Panc1 (cell line): ENCODE measurements around the gene HEMGN. TPM values are rescaled to one million over a fixed set of nuclear protein-coding genes. Genes with fewer than 3 reads are reported as not detected.

ENCODE experiments used
- ATAC-seq: fragments of 200-7000 bp; cut with Tn5 transposase; 2 replicates; pipeline ENCODE4 v1.9.1; 2020; ENCODE audit warnings: mild to moderate bottlenecking, moderate library complexity
- BruUV-seq: library from RNA; stranded (reverse); fragments of 400-500 nt; replicated peaks from 2 replicates; lab custom pipeline; 2021; lab: Mats Ljungman, UMichigan
- CTCF ChIA-PET: fragments of 300-600 bp; sonication (Branson Sonifier 250); formaldehyde crosslinking; loops from one replicate; lab custom pipeline; 2022; ENCODE audit warnings: antibody characterized with exemption; lab: Charles Lee
- POLR2A ChIA-PET: fragments of 300-600 bp; sonication (Branson Sonifier 250); formaldehyde crosslinking; loops from one replicate; lab custom pipeline; 2022; ENCODE audit warnings: antibody characterized with exemption; lab: Charles Lee
- DNase-seq: peaks from one replicate; pipeline ENCODE4 v3.0.0-alpha.2; 2010; ENCODE audit warnings: low read depth, low spot score
- H3K27ac ChIP-seq: 2 replicates; pipeline ENCODE4 v1.5.1; 2011; ENCODE audit warnings: mild to moderate bottlenecking, low read length, inconsistent platforms
- H3K27me3 ChIP-seq: fragments of 200-500 bp; sonication (Bioruptor generic); 2 replicates; pipeline ENCODE4 v1.6.0; 2014; ENCODE audit warnings: low read length, inconsistent platforms; ENCODE audit not compliant: control insufficient read depth, insufficient read depth
- H3K36me3 ChIP-seq: fragments of 200-500 bp; sonication (Bioruptor generic); 2 replicates; pipeline ENCODE4 v1.5.1; 2014; ENCODE audit warnings: inconsistent platforms, mild to moderate bottlenecking, low read length, moderate library complexity; ENCODE audit not compliant: control insufficient read depth, insufficient read depth
- H3K4me1 ChIP-seq: 2 replicates; pipeline ENCODE4 v1.5.1; 2011; ENCODE audit warnings: inconsistent platforms, mild to moderate bottlenecking, low read length, moderate library complexity; ENCODE audit not compliant: control insufficient read depth, insufficient read depth
- H3K4me3 ChIP-seq, 2 experiments: 2 replicates each; pipeline ENCODE4 v1.5.1; 2011 to 2012; ENCODE audit warnings: low read depth in 2 of 2, low read length in 2 of 2, mild to moderate bottlenecking in 2 of 2, inconsistent platforms in 1 of 2, moderate library complexity in 1 of 2
- H3K9me3 ChIP-seq: fragments of 200-500 bp; sonication (Bioruptor generic); 2 replicates; pipeline ENCODE4 v1.5.1; 2014; ENCODE audit warnings: low read depth, mild to moderate bottlenecking, inconsistent platforms, low read length, moderate library complexity; ENCODE audit not compliant: control insufficient read depth, insufficient read depth
- POLR2AphosphoS5 ChIP-seq: IDR thresholded peaks from 2 replicates; pipeline ENCODE4 v1.6.1; 2012; ENCODE audit warnings: mild to moderate bottlenecking, low read depth, low read length, moderate library complexity
- SIN3A ChIP-seq: IDR thresholded peaks from 2 replicates; pipeline ENCODE4 v1.6.1; 2012; ENCODE audit warnings: low read depth, mild to moderate bottlenecking, low read length, moderate library complexity, borderline replicate concordance; ENCODE audit not compliant: insufficient read depth
- TCF7L2 ChIP-seq: IDR thresholded peaks from 2 replicates; pipeline ENCODE4 v1.6.1; 2011; ENCODE audit warnings: mild to moderate bottlenecking, low read depth, low read length, inconsistent platforms
- in situ Hi-C: cut with HindIII; loops from 2 replicates; pipeline ENCODE4 v1.10.0; 2016; ENCODE audit warnings: low sequenced_read_pairs, low pct_unique_long_range_greater_than_20kb
- intact Hi-C: fragments of 100-400 bp; cut with micrococcal nuclease; formaldehyde crosslinking; loops from one replicate; pipeline ENCODE4 v1.10.0; 2022; ENCODE audit not compliant: unreplicated experiment
- total RNA-seq: library from RNA; stranded (reverse); gene quantifications from one replicate; pipeline ENCODE4 v1.2.1, GENCODE V29; 2021; ENCODE audit not compliant: unreplicated experiment
- TF ChIP-seq, protein P1 (sequence below): fragments of 450-650 bp; IDR thresholded peaks from 2 replicates; pipeline ENCODE4 v1.5.1; 2017; ENCODE audit warnings: mild to moderate bottlenecking
- TF ChIP-seq, protein P2 (sequence below), 2 experiments: IDR thresholded peaks; 2 replicates each; pipeline ENCODE4 v1.6.1; 2011 to 2012; ENCODE audit warnings: low read depth in 2 of 2, control low read depth in 1 of 2, low read length in 1 of 2, mild to moderate bottlenecking in 1 of 2, moderate library complexity in 1 of 2; ENCODE audit not compliant: insufficient read depth in 1 of 2

Gene HEMGN
- total RNA-seq, 1 experiment from 2014 or later, result not detected

DNA sequence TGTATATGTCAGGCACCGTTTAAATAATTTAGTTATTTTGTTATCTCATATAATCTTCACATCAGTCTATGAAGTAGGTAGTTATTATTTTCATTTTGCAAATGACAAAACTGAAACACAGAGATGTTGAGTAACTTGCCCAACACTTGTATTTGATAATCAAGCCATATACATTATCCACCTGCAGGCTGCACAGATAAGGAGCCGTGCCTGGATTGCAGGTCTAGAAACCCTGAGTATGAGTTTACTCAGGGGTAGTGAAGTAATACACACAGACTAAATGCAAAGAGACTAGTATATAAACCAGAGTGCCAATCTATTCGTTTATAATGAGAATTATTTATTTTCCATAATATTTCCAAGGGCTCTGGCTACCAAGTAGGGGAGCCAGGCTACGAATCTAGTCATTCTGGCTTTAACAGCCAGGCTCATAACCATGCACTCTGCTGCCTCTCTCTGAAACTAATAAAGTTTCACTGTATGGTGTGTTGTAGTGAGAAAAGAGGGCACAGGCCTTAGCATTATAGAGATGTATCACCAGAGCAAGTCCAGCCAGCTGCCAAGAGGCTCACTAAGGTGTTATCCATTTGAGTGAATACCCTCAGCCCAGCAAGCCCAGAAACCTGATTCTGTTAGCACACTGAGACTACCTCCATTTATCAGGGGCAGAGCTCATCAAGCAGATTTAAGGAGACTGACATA, 4.5 kb downstream of the HEMGN start:
- in situ Hi-C loops, result no loop called here

DNA sequence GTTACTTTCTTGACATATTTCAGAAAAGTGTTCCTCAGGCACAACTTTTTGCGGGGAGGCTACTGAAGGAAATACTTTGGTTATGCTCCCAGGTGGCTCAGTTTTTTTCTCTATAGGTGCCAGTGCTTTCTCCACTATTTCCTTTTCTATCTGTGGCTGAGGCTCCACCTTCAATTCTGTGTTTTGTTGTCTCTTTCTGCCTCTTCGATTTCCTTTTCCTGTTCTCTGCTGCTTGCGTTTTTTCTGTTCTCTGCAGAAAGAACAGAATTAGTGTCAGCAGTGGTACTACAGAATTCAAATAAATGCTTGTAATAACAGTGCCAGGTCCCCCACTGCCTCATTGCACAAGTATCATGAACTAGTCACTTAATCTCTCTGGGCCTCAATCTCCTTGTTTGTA, 7.0 kb downstream of the HEMGN start:
- Histone ChIP-seq H3K27ac (no peak overlapping the region), H3K9me3 (no peaks in the 10 kb centered on the region), H3K27me3 (peaks cover 9% of the 10 kb centered on the region), H3K4me1 (no peaks in the 10 kb centered on the region), H3K4me3 (no peak overlapping the region), H3K36me3 (no peaks in the 10 kb centered on the region)
- CTCF ChIA-PET, result interaction anchor here (0.6 kb wide), 1 partner anchor 22 kb away, joined by 5 read pairs; no protein-coding TSS in a partner anchor
- POLR2A ChIA-PET, result no interaction called here
- no TSS peak for BruUV-seq
- intact Hi-C loops, result no loop called here
- TF ChIP-seq TCF7L2, result no peak
- no peak for TF ChIP-seq POLR2AphosphoS5
- TF ChIP-seq, protein P1, sequence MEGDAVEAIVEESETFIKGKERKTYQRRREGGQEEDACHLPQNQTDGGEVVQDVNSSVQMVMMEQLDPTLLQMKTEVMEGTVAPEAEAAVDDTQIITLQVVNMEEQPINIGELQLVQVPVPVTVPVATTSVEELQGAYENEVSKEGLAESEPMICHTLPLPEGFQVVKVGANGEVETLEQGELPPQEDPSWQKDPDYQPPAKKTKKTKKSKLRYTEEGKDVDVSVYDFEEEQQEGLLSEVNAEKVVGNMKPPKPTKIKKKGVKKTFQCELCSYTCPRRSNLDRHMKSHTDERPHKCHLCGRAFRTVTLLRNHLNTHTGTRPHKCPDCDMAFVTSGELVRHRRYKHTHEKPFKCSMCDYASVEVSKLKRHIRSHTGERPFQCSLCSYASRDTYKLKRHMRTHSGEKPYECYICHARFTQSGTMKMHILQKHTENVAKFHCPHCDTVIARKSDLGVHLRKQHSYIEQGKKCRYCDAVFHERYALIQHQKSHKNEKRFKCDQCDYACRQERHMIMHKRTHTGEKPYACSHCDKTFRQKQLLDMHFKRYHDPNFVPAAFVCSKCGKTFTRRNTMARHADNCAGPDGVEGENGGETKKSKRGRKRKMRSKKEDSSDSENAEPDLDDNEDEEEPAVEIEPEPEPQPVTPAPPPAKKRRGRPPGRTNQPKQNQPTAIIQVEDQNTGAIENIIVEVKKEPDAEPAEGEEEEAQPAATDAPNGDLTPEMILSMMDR, result no peak
- no peak for TF ChIP-seq SIN3A
- TF ChIP-seq, protein P2, sequence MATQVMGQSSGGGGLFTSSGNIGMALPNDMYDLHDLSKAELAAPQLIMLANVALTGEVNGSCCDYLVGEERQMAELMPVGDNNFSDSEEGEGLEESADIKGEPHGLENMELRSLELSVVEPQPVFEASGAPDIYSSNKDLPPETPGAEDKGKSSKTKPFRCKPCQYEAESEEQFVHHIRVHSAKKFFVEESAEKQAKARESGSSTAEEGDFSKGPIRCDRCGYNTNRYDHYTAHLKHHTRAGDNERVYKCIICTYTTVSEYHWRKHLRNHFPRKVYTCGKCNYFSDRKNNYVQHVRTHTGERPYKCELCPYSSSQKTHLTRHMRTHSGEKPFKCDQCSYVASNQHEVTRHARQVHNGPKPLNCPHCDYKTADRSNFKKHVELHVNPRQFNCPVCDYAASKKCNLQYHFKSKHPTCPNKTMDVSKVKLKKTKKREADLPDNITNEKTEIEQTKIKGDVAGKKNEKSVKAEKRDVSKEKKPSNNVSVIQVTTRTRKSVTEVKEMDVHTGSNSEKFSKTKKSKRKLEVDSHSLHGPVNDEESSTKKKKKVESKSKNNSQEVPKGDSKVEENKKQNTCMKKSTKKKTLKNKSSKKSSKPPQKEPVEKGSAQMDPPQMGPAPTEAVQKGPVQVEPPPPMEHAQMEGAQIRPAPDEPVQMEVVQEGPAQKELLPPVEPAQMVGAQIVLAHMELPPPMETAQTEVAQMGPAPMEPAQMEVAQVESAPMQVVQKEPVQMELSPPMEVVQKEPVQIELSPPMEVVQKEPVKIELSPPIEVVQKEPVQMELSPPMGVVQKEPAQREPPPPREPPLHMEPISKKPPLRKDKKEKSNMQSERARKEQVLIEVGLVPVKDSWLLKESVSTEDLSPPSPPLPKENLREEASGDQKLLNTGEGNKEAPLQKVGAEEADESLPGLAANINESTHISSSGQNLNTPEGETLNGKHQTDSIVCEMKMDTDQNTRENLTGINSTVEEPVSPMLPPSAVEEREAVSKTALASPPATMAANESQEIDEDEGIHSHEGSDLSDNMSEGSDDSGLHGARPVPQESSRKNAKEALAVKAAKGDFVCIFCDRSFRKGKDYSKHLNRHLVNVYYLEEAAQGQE (IDR thresholded peaks at IDR 0.05; ENCODE audit: insufficient read depth in 1 of 2, low read depth in 2 of 2, low read length in 1 of 2), result no peak
- no peak for ATAC-seq
- no peak for DNase-seq
- in situ Hi-C loops, result no loop called here

More for the DNA sequence above, 4.5 kb downstream of the HEMGN start:
- peaks cover 10% of the 10 kb centered on the region; the same call in 1 of the 2 replicates for H3K27me3 ChIP-seq
- no peak for DNase-seq
- no peaks in the 10 kb centered on the region for H3K9me3 ChIP-seq
- no TSS peak for BruUV-seq
- ATAC-seq, result no peak
- intact Hi-C loops, result no loop called here
- CTCF ChIA-PET, result no interaction called here
- TF ChIP-seq, protein P1, result no peak
- TF ChIP-seq POLR2AphosphoS5 (no peak), SIN3A (no peak), TCF7L2 (no peak)
- TF ChIP-seq, protein P2 (IDR thresholded peaks at IDR 0.05; ENCODE audit: insufficient read depth in 1 of 2, low read depth in 2 of 2, low read length in 1 of 2), result no peak
- no peaks in the 10 kb centered on the region for H3K4me1 ChIP-seq
- no peaks in the 10 kb centered on the region for H3K36me3 ChIP-seq
- H3K4me3 ChIP-seq, result no peak overlapping the region
- POLR2A ChIA-PET, result no interaction called here
- no peak overlapping the region for H3K27ac ChIP-seq
